HG02970 (cell line): ENCODE measurements around the gene SENP7.
A peak's percentile ranks its signal among the peaks of the same experiment; 100 is the strongest.
"Not testable (repeated sequence)": the region's sequence is repeated elsewhere in the genome, so short reads cannot be mapped to it uniquely, and the experiment has no call there.

Experiments used
- ATAC-seq: cut with Tn5 transposase; IDR thresholded peaks from one replicate; pipeline ENCODE4 v1.9.1; 2021; ENCODE audit warnings: mild to moderate bottlenecking, moderate library complexity, moderate number of reproducible peaks; ENCODE audit not compliant: unreplicated experiment, low FRiP score

The SENP7 gene

GRCh38 chr3:101527441-101527840, 14.4 kb upstream of the SENP7 start:
- ATAC-seq, result no peak

- no peak for ATAC-seq
Measured at GRCh38 chr3:101521211-101521701, 8.2 kb upstream of the SENP7 start.

GRCh38 chr3:101519685-101520365, 6.8 kb upstream of the SENP7 start:
- ATAC-seq, result no peak

- peak; percentile 99 for ATAC-seq
Measured at GRCh38 chr3:101518421-101518871, 5.4 kb upstream of the SENP7 start.

GRCh38 chr3:101513419-101513986, 491 bp upstream of the SENP7 start:
- peak; percentile 32 for ATAC-seq

GRCh38 chr3:101512396-101512645, 691 bp downstream of the SENP7 start:
- ATAC-seq, result no peak

- no peak for ATAC-seq
Measured at GRCh38 chr3:101509811-101510210, 3.2 kb downstream of the SENP7 start.

GRCh38 chr3:101509281-101509680, 3.7 kb downstream of the SENP7 start:
- no peak for ATAC-seq

- ATAC-seq, result no peak
Measured at GRCh38 chr3:101501783-101502182, 11.2 kb downstream of the SENP7 start.

- no peak for ATAC-seq
Measured at GRCh38 chr3:101500208-101500607, 12.8 kb downstream of the SENP7 start.

- ATAC-seq, result no peak
Measured at GRCh38 chr3:101497803-101498202, 15.2 kb downstream of the SENP7 start.

- no peak for ATAC-seq
Measured at GRCh38 chr3:101495552-101495951, 17.5 kb downstream of the SENP7 start.

GRCh38 chr3:101484805-101485620, 28.0 kb downstream of the SENP7 start:
- ATAC-seq, result no peak

- ATAC-seq, result no peak
Measured at GRCh38 chr3:101478980-101479379, 34.0 kb downstream of the SENP7 start.

GRCh38 chr3:101474841-101475552, 38.0 kb downstream of the SENP7 start:
- ATAC-seq, result not testable (repeated sequence)

GRCh38 chr3:101468676-101469075, 44.3 kb downstream of the SENP7 start:
- not testable (repeated sequence) for ATAC-seq

GRCh38 chr3:101467310-101467663, 45.7 kb downstream of the SENP7 start:
- not testable (repeated sequence) for ATAC-seq

GRCh38 chr3:101466465-101467309, 46.3 kb downstream of the SENP7 start:
- ATAC-seq, result no peak

- ATAC-seq, result no peak
Measured at GRCh38 chr3:101464235-101464634, 48.8 kb downstream of the SENP7 start.

- ATAC-seq, result no peak
Measured at GRCh38 chr3:101461451-101461850, 51.6 kb downstream of the SENP7 start.
